Fibroblast of peridontal ligament (primary cell): ENCODE measurements around the gene PLXNC1.
A peak's percentile ranks its signal among the peaks of the same experiment; 100 is the strongest.
"Not testable (repeated sequence)": the region's sequence is repeated elsewhere in the genome, so short reads cannot be mapped to it uniquely, and the experiment has no call there.

ENCODE experiments used
- DNase-seq: peaks from one replicate; pipeline ENCODE4 v3.0.0-alpha.2; 2010; ENCODE audit errors: extremely low read depth

The PLXNC1 gene

DNA sequence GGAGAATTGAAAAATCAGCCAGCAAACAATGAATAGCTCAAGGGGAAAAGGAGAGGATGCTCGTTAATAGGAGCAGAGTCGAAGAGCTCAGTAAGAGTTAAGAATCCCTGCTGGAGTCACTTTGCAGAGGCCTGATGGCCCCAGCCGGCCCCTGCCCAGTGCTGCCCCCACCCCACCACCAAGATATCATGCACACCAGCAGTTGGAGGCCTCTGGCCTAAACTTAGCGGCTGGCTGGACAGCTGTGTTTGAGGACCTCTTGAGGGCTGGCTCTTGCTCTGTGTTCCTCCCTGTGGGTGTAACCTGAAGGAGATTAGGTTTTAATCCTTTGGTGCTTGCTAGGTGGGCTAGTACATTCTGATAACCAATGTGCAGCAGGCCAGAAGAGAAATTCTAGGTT is 142.0 kb downstream of the PLXNC1 start:
- DNase-seq: no peak

DNA sequence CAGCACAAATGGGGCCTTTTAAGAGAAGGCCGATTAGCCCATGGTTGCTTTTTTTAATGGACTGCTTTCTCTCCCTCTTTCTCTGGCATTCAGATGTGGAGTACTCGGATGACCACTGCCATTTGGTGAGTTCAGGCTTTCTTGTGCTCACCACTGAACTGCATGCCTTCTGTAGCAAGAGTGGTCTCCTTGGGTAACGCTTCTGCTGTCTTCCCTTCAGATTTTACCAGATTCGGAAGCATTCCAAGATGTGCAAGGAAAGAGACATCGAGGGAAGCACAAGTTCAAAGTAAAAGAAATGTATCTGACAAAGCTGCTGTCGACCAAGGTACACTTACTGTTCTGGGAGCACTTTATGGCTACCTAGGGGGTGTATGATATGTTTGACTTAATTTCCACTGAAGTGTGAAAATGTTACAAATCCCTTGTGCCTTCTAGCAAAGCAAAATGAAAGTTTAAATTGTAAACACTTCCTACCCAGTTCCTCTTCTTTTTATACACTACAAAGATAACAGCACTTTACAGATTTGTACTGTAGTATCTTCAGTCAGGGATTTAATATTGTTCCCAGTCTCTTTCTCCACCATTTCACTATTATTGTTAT is 148.8 kb downstream of the PLXNC1 start:
- no peak for DNase-seq

- no peak for DNase-seq
These were observed 149.6 kb downstream of the PLXNC1 start for GRCh38 chr12:94297876-94298505.

DNA sequence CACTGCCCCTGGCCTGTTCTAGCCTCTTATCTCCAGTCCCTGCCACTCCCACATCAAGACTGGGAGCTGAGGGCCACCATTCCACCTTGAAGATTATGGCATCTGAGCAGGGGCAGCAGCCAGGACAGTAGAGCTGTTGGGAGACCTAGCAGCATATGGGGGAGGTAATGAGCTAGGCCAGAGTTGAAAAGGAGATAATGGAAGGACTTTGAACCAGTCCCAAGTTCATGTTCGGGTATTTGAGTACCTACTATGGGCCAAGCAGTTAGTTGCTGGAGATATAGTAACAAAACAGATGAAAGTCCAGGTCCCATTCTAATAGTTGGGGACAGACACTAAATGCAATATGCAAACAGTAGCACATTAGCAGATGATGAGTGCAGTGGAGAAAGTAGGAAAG is 151.5 kb downstream of the PLXNC1 start:
- DNase-seq: no peak

DNA sequence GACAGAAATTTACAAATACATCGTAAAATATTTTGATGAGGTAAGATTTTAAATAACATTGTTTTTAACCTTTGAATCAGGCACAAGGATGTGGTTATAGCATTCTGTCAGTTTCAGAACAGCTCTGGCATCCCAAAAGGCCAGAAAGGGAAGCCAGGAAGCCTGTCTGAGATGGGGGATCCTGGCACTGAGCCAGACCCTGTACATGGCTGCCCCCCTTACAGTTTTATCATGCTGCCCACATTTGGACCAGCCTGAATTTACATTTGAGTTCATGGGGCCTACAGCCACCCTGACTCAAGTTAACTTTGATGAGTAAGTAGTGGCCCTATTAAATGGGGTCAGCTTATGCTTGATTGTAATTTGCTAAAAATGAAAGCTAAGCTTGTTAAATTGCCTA is 155.6 kb downstream of the PLXNC1 start:
- no peak for DNase-seq

- DNase-seq: peak; percentile 50
These were observed 156.2 kb downstream of the PLXNC1 start for GRCh38 chr12:94304566-94305061.

GRCh38 chr12:94305130-94305957 is 157.0 kb downstream of the PLXNC1 start:
- DNase-seq: peak; percentile 96

DNA sequence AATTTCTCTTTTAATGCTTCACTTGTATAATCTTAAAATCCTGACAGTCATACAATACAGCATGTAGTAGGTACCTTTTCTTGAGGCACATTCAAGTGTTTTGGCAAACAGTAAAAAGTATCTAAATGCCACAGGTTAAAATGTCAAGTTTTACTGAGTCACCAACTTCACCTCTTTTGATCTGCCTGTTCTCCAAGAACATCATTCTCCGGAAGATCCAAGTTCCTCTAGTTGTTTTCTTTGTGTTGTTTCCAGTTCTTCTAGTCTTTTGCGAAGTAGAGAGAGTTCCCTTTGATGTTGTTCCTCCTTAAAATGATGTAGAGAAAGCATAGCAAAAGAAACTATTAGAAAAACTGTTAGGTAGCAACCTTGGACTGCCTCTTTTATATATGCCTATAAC is 160.2 kb downstream of the PLXNC1 start:
- DNase-seq: no peak

DNA sequence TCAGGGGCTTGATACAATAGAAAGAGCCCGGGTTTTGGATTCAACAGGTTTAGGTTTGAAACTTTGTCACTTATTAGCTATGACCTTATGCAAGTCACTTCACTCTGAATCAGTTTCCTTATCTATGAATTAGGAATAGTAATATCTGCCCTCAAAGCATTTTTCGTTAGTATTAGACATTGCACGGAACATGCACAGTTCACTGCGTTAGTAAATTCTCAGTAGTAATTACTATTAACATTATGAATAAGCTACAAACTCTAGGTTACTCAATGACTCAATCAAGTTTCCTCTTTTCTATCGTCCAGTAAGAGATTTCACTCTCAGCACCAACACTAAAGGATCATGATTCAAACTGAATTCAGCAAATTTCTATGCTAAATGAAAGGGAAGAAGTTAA is 161.0 kb downstream of the PLXNC1 start:
- DNase-seq: no peak

DNA sequence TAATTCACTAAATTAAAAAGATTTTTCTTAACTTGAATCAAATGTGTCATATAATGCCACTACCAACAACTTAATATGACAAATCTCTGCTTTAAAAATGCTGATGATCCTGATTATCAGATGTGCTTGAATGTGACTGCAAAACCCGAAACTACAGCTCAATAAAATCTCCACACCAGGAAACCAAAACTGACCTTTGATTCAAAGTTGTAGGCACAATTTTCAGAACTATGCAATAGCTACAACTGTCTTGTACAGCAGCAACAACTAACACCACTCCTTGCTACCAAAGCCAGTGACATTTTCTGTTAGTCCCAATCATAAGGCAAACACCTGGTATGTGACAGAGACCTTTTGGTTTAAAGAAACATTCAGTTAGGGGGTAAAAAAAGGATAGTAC is 164.0 kb downstream of the PLXNC1 start:
- no peak for DNase-seq

- DNase-seq: not testable (repeated sequence)
These were observed 168.2 kb downstream of the PLXNC1 start for GRCh38 chr12:94316600-94316999.

DNA sequence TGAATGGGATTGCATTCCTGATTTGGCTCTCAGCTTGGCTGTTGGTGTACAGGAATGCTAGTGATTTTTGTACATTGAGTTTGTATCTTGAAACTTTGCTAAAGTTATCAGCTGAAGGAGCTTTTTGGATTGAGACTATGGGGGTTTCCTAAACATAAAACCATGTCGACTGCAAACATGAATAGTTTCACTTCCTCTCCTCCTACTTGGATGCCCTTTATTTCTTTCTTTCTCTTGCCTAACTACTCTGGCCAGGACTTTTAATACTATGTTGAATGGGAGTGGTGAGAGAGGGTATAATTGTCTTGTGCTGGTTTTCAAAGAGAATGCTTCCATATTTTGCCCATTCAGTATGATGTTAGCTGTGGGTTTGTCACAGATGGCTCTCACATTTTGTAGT is 169.8 kb downstream of the PLXNC1 start:
- no peak for DNase-seq

DNA sequence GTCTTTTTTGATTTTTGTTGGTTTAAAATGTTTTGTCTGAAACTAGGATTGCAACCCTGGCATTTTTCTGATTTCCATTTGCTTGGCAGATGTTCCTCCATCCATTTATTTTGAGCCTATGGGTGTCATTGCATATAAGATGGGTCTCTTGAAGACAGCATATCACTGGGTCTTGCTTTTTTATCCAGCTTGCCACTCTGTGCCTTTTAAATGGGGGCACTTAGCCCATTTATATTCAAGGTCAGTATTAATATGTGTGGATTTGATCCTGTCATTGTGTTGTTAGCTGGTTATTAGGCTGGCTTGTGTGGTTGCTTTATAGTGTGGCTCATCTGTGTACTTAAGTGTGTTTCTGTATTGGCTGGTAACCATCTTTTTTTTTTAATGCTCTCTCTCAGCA is 171.7 kb downstream of the PLXNC1 start:
- DNase-seq: no peak

- DNase-seq: no peak
These were observed 174.0 kb downstream of the PLXNC1 start for GRCh38 chr12:94322346-94322745.

- no peak for DNase-seq
These were observed 177.9 kb downstream of the PLXNC1 start for GRCh38 chr12:94326234-94326633.

- peak; percentile 61 for DNase-seq
These were observed 178.3 kb downstream of the PLXNC1 start for GRCh38 chr12:94326727-94327126.

DNA sequence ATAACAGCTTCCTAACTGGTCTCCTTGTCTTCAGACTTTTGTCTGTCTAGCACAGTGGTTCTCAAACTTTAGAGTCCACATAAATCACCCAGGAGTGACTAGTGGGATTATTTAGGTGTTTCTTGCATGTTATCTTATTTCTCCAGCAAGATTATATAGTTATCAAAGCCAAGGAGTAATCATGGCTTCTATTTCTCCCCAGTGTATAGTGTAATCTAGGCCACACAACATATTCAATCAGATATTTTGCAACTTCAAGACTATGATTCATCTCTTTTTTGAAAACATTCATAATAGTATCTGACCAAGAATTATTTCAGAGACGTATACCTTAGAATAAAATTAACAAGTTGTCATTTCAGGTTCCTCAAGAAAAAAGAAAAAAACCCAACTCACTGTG is 179.4 kb downstream of the PLXNC1 start:
- DNase-seq: peak; percentile 52

DNA sequence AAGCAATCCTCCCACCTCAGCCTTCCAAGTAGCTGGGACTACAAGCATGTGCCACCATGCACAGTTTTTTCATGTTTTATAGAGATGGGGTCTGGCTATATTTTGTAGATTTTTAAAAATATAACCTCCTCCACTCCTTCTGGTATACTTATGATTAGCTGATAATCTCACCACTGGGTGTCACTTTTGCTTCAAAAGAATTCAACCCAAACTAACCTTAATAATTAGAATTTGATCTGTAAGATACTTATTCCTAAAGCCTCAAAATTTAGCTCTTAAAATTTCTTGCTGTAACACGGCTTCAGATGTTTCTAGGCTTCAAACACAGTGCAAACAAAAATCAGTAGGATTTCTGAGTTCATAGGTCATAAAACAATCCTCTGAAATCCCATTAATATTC is 181.0 kb downstream of the PLXNC1 start:
- peak; percentile 19 for DNase-seq

- DNase-seq: no peak
These were observed 185.0 kb downstream of the PLXNC1 start for GRCh38 chr12:94333396-94333795.

GRCh38 chr12:94336211-94336925 is 188.0 kb downstream of the PLXNC1 start:
- DNase-seq: no peak

GRCh38 chr12:94338006-94338794 is 189.8 kb downstream of the PLXNC1 start:
- no peak for DNase-seq
